ENCODE results near the gene STRN4. TPM values are rescaled to one million over a fixed set of nuclear protein-coding genes. Genes with fewer than 3 reads are reported as not detected.

Gene STRN4, protein sequence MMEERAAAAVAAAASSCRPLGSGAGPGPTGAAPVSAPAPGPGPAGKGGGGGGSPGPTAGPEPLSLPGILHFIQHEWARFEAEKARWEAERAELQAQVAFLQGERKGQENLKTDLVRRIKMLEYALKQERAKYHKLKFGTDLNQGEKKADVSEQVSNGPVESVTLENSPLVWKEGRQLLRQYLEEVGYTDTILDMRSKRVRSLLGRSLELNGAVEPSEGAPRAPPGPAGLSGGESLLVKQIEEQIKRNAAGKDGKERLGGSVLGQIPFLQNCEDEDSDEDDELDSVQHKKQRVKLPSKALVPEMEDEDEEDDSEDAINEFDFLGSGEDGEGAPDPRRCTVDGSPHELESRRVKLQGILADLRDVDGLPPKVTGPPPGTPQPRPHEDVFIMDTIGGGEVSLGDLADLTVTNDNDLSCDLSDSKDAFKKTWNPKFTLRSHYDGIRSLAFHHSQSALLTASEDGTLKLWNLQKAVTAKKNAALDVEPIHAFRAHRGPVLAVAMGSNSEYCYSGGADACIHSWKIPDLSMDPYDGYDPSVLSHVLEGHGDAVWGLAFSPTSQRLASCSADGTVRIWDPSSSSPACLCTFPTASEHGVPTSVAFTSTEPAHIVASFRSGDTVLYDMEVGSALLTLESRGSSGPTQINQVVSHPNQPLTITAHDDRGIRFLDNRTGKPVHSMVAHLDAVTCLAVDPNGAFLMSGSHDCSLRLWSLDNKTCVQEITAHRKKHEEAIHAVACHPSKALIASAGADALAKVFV
- total RNA-seq, result 10 to 100 TPM; 66.1 to 69.6 TPM

DNA sequence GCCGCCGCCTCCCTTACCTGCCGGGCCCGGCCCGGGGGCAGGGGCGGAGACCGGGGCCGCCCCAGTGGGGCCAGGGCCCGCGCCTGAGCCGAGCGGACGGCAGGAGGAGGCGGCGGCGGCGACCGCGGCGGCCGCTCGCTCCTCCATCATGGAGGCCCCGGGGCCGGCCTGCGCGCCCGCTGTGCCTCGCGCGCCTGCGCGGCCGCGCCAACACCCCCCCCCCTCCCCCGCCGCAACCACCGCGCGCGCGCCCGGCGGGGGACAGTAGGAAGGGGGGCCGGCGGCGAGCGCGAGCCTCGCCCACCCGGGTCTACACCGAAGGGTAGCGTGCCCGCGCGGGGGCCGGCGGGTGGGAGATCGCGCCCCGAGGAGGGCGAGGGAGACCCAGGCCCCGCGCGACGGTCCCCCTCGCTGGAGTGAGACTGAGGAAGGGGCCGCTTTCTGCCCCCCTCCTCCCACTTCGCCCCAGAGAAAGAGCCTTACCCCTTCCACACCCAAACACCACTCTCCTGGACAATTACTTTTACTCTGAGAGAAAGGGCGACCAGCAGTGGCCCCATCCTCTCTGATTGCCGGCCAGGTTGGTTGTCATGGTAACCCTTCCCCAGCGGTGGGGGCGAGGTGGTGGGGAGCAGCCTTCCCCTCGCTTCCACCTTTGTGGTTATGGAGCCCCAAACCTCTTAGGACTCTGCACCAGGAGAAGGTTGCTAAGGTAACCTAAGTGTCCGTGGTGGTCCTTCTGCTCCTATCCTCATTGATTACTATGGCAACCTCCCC is at the start of gene STRN4:
TSS of gene STRN4 (minus strand) at position 170 of the 777 bp plus-strand sequence. CDS start at position 150, 20 bp downstream.
- POLR2A ChIA-PET, result no interaction called here
- CTCF ChIA-PET, result interaction anchor here (2.1 to 2.8 kb wide), 3 partner anchors 12 to 42 kb away, joined by 6 to 14 read pairs (median 10); no protein-coding TSS in a partner anchor

DNA sequence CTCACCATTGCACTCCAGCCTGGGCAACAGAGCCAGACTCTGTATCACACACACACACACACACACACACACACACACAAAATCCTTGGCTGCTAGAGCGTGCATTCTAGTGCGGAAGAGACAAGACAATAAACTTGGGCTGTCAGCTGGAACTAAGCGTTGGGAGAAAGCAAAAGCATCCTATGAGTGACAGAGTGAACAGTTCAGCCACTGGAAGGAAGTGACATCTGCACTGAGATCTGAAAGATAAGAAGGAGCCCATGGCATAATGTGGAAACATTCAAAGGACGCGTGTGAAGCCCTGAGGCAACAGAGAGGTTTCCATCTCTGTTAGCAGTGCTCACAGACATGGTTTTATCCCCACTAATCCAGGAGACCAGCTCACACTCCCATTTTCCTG is 45.7 kb upstream of the STRN4 start:
- ChIA-PET CTCF (interaction anchor here (0.7 to 2.9 kb wide), 3 partner anchors 27 to 48 kb away, joined by 3 to 9 read pairs (median 4); no protein-coding TSS in a partner anchor), POLR2A (interaction anchor here (0.5 kb wide), 1 partner anchor 215 kb away, joined by 8 read pairs; no protein-coding TSS in a partner anchor)

DNA sequence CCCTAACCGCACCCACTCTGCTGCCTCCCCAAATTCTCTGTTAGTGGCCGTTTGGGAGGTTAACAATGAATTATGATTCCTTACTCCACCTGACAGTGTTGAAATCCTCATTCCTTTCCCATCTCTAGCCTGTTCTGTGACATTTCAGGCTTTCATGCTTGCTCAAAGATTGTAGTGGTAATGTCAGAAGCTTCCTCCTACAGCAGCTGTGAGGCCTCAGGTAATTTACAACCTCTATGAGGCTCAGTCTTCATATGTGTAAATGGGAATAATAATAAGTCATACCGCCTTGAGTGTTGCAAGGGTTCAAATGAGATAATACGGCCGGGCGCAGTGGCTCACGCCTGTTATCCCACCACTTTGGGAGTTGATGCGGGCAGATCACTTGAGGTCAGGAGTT is 43.1 kb upstream of the STRN4 start:
- ChIA-PET POLR2A (interaction anchor here (0.9 to 1.5 kb wide), 2 partner anchors 76 to 324 kb away, joined by 4 to 6 read pairs; partner anchors contain the start of gene ZC3H4), CTCF (interaction anchor here (0.5 to 1.6 kb wide), 5 partner anchors 12 to 224 kb away, joined by 3 to 6 read pairs (median 3); no protein-coding TSS in a partner anchor)

DNA sequence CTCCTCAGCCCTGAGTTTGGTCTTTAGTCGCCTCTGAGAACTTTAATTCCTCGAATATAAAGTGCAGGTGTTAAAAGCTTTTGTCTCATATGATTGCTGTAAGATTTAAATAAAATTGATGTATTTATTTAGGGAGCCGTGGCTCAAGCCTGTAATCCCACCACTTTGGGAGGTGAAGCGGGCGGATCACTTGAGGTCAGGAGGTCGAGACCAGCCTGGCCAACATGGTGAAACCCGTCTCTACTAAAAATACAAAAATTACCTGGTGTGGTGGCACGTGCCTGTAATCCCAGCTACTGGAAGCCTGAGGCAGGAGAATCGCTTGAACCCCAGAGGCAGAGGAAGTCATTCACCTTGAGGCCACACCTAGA is 42.7 kb upstream of the STRN4 start:
- ChIA-PET POLR2A (interaction anchor here (0.5 to 1.5 kb wide), 9 partner anchors 19 to 772 kb away, joined by 3 to 11 read pairs (median 4); partner anchors contain the start of genes AP2S1 and ZC3H4), CTCF (interaction anchor here (1.0 to 1.6 kb wide), 4 partner anchors 12 to 224 kb away, joined by 3 to 6 read pairs (median 3); no protein-coding TSS in a partner anchor)

DNA sequence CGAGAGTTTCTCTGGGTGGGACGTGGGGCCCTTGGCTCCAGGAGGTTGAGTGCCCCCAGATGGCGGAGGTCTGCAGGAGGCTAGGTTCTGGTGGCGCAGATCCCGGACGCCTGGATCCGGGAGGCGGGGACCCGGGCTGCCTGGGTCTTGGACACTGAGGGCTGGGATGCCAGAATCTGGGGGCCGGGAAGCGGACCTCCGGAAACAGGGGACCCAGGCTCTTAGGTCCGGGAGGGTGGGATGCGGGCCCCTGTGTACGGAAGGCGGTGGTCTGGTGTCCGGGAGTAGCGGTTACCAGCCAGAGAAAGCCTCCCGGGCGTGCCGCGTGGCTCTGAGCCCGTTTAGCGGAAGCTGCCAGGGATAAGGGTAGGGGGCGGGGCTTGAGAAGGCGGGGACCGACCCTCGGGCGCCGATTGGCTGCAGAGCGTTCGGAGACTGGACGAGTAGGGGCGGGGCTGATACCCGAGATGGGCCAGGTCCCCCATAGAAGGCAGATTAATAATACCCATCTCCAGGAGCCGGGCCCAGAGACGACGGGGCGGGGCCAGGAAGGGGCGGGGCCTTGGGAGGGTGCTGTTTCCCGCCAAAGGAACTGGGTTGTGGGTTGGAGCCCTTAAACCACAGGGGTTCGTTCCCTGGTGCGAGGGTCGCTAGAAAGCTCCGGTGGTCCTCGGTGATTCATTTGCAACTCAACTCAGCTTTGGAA is 42.2 kb upstream of the STRN4 start, which contains the start of gene SLC1A5:
TSS of gene SLC1A5 (minus strand) at position 333 of the 706 bp plus-strand sequence. CDS start 629 bp downstream, outside the sequence.
- CTCF ChIA-PET, result interaction anchor here (1.0 to 1.6 kb wide), 5 partner anchors 13 to 225 kb away, joined by 3 to 6 read pairs (median 3); no protein-coding TSS in a partner anchor
- POLR2A ChIA-PET, result interaction anchor here (0.5 to 1.5 kb wide), 11 partner anchors 18 to 772 kb away, joined by 3 to 11 read pairs (median 4); partner anchors contain the start of genes AP2S1, DACT3 and ZC3H4

DNA sequence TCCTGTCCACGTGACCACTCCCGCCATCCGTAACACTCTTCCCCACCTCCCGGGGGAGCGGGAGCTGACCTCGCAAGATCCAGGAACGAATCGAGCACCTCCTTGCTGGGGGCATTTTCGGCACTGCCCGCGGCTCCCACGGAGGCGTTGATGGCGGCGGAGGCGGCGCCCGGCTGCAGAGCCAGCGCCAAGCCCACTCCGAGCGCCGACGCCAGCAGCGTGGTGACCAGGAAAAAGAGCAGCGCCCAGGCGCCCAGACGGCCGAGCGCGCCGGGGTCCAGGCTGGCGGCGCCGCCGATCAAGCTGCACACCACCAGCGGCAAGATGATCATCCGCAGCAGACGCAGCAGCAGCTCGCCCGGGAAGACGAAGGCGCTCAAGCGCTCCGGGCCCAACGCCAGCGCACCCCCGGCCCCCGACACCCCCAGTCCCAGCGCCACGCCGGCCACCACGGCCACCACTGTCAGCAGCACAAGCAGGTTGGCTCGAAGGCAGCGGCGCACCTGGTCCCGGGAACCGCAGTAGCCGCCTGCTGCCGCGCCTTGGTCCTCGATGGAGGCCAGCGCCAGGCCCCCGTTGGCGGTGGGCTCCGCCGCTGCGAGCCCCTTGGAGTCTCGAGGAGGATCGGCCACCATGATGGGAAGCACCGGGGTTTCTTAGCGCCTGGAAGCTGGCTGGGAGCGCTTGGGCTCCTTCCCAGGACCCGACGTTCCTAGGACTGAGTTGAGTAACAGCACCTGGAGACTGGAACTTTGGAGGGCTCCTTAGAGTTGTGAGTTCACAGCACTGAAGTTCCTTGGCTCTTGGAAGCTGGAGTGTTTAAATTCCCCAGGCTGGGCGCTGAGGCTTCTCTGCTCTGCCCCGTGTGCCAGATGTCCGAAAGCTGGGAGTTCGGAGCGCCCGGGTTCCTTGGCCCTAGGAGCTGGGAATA is 41.3 kb upstream of the STRN4 start:
- CTCF ChIA-PET, result interaction anchor here (0.5 to 1.4 kb wide), 4 partner anchors 40 to 246 kb away, joined by 3 to 4 read pairs (median 3); no protein-coding TSS in a partner anchor

DNA sequence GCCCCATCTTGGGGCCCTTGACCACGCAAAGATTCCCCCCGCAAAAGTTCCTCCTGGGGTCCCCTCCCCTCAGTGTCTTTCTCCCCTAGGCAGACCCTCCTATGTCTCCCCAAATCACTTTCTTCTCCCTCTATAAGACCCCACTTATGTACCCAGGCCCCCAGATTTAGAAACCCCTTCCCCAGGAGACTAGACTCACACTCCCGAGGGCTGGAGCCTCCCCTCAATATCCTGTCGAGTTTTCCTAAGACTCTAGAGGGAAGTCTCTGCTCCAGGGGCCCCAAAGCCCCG is 40.7 kb upstream of the STRN4 start:
- CTCF ChIA-PET, result interaction anchor here (1.4 kb wide), 1 partner anchor 58 kb away, joined by 4 read pairs; no protein-coding TSS in a partner anchor
- POLR2A ChIA-PET, result interaction anchor here (0.7 to 1.3 kb wide), 2 partner anchors 74 to 126 kb away, joined by 3 to 4 read pairs; partner anchors contain the start of gene DACT3

More for the DNA sequence above, 41.3 kb upstream of the STRN4 start:
- POLR2A ChIA-PET, result interaction anchor here (0.6 to 1.5 kb wide), 5 partner anchors 34 to 326 kb away, joined by 3 to 11 read pairs (median 6); partner anchors contain the start of genes DACT3 and ZC3H4

DNA sequence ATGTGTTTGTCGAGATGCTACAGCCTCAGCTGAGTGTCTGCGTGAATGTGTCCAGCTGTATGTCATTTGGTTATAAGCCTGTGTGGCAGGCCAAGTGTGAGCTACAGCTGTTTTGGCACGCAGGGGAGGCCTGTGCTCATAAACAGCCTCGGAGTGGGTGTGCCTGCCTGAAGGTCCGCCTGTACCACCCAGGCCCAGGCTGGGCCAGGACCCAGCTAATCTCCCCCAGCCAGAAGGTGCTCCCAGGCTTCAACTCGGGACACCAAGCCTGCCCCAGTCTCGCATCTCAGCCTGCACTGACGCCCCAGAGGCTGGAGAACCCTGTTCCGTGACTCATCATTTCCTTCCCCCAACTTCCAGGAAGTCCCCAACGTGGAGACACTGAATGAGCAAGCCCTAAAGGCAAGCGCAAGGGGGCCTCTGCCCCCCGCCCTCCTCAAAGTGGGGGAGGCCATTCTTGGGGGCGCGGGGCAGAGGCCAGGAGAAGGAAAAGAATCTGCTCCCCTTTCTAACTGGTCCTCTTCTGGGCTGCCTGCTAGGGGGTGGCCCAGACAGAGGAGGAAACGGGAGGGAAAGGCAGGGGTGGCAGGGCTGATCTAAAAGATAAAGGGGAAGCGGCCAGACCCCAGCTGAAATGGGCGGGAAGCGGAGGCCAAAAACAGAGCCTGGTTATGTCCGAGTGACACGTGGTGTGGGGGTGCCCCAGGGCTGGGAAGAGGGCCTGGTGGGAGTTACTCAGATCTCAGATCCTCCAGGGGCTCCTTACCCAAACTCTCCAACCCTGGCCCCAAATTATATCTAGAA is 40.2 kb upstream of the STRN4 start:
- ChIA-PET CTCF (interaction anchor here (0.6 to 4.2 kb wide), 5 partner anchors 20 to 83 kb away, joined by 3 to 16 read pairs (median 4); no protein-coding TSS in a partner anchor), POLR2A (no interaction called here)

DNA sequence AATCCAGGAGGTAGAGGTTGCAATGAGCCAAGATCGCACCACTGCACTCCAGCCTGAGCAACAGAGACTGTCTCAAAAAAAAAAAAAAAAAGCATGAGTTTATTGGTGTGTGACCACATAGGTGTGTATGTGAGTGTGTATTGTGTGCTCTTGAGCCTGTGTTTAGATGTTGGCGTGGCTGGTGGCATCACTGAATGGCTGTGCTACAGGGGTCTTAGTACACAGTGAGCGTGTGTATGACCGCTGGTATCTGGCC is 39.7 kb upstream of the STRN4 start:
- POLR2A ChIA-PET, result interaction anchor here (1.0 to 1.3 kb wide), 2 partner anchors 16 to 54 kb away, joined by 4 to 5 read pairs; no protein-coding TSS in a partner anchor
- CTCF ChIA-PET, result interaction anchor here (0.6 to 4.2 kb wide), 5 partner anchors 20 to 84 kb away, joined by 3 to 16 read pairs (median 4); no protein-coding TSS in a partner anchor

DNA sequence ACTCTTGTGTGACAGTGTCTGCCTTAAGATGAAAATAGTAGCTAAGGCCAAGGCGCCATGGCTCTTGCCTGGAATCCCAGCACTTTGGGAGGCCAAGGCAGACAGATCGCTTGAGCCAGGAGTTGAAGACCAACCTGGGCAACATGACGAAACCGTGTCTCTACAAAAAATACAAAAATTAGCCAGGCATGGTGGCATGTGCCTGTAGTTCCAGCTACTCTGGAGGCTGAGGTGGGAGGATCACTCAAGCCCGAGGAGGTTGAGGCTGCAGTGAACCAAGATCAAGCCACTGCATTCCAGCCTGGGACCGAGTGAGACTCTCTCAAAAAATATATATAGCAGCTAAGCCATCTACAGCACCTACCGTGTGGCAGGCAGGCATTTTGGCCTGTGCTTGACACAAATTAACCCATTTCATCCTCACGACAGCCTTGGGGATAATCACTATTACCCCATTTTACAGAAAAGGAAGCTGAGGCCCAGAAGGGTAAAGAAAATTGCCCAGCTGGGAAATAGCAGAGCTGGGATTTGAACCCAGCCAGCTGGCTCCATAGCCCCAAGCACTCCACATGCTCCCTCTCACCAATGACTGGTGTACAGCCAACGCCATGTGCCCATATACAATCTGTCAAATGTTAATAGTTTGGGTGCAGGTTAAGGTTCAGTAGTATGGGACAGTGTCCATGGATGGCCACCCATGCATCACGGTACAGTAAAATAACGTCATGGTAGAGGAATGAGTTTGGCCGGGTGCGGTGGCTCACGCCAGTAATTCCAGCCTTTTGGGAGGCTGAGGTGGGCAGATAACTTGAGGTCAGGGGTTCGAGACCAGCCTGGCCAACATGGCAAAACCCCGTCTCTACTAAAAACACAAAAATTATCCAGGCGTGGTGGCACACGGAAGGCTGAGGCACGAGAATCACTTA is 39.1 kb upstream of the STRN4 start:
- CTCF ChIA-PET, result interaction anchor here (0.8 to 4.2 kb wide), 8 partner anchors 19 to 146 kb away, joined by 3 to 16 read pairs (median 3); no protein-coding TSS in a partner anchor
- POLR2A ChIA-PET, result interaction anchor here (0.6 to 1.4 kb wide), 7 partner anchors 8 to 326 kb away, joined by 3 to 5 read pairs (median 4); no protein-coding TSS in a partner anchor

DNA sequence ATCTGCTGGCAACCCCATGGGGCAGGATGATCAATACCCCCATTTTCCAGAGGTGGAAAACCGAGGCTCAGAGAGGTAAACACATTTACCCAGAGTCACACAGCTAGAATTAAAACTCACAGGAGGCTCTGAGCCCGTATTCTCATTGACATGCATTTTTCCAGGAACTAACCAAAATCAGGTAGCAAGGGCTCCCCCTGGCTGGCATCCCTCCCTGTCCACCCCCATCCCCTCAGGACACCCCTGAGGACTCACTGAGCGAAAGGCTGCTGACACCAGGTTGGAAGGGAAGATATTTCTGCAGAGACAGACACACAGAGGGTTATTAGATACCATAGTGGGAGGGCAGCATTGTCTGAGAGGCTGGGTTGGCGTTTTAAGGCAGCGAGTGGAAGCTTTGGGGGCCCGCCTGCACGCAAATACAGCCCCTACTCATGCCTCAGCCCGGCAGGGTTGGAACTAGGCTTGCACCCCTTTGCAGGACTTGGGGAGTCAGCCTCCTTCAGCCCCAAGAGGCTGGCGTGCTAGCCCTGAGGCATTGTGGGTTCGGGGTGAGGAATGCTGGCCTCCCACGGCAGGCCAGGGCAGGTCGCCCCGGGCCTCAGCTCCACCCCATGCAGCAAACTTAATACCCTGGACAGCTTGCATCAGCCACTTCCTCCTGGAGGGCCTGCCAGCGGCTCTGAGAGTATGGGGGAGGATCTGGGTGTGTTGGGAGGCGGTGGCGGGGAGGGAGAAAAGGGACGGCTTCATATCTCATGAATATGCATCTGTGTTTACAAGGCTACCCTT is 38.2 kb upstream of the STRN4 start:
- ChIA-PET POLR2A (interaction anchor here (0.6 to 1.4 kb wide), 7 partner anchors 9 to 327 kb away, joined by 3 to 5 read pairs (median 4); no protein-coding TSS in a partner anchor), CTCF (interaction anchor here (0.8 to 4.2 kb wide), 9 partner anchors 15 to 145 kb away, joined by 3 to 16 read pairs (median 3); no protein-coding TSS in a partner anchor)

DNA sequence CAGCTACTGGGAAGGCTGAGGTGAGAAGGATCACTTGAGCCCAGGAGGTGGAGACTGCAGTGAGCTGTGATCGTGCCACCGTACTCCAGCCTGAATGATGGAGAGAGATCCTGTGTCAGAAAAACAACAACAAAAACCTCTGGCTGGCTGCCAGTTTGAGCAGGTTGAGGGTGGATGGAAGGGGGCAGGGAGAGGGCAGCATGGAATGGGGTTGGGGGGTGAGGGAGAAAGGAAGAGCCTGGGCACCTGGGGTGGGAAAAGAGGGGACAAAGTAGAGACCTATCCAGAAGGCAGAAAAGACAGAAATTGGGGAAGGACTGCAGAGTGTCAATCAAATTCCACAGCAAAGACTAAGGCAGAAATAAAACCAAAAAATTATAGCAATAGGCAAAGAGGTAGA is 37.4 kb upstream of the STRN4 start:
- POLR2A ChIA-PET, result interaction anchor here (1.1 to 1.4 kb wide), 2 partner anchors 11 to 38 kb away, joined by 3 to 5 read pairs; no protein-coding TSS in a partner anchor
- CTCF ChIA-PET, result interaction anchor here (0.6 to 4.2 kb wide), 7 partner anchors 15 to 209 kb away, joined by 3 to 16 read pairs (median 4); no protein-coding TSS in a partner anchor

DNA sequence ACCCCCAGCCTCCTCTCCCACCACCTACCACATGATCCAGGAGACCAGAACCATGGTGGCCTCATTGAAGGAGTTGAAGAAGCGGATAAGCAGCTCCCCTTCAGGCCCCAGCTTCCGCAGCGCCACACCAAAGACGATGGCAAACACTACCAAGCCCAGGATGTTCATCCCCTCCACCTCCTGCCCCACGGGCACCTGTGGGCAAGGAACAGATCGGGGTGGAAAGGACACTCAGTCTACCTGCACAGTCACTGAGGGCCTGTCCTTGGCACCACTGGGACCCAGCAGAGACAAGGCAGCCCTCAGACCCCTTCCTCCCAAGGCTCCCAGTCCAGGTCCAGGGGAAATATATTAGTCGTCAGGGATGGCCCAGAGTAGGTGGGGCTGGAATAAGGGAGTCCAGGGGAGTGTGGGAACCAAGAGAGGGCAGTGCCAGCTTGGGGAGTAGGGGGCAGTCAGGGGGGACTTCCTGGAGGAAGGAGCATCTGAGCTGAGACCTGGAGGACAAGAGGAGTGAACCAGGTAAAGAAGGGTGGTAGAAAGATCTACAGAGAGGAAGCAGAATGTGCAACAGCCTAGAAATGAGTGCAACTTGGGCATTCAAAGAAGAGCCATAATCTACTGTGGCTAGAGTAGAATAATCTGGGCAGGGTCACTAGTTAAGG is 36.2 kb upstream of the STRN4 start:
- CTCF ChIA-PET, result interaction anchor here (0.5 to 4.2 kb wide), 3 partner anchors 16 to 274 kb away, joined by 3 to 16 read pairs (median 3); no protein-coding TSS in a partner anchor
- POLR2A ChIA-PET, result no interaction called here

Data from activated CD8-positive, alpha-beta memory T cell treated with anti-CD3 and anti-CD28 coated beads for 36 hours (primary cell).